SIG-M5 (cell line): ENCODE data around the gene CPVL.
A peak's percentile ranks its signal among the peaks of the same experiment; 100 is the strongest.

ENCODE experiments used
- DNase-seq: peaks from one replicate; lab custom pipeline; 2025; lab: John Stamatoyannopoulos, UW

CPVL gene

DNA sequence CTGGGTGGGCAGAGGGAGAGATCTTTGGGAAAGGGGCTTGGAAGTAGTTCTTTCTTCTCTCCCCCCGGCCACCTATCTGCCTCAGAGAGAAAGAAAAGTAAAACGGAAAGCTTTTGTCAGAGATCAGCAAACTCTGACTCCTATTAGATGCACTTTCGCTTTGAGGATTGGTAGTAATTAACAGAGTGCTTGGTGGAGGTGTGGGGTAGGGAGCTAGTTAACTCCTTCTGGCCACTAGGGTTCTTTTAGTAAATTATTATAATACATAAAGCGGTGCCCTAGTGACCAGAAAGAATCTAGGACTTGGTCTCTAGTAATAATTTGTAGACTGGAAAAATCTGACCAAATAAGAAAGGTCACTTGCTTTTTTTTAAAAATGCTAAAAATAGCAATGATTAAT is 54.6 kb downstream of the CPVL start:
- no peak for DNase-seq

DNA sequence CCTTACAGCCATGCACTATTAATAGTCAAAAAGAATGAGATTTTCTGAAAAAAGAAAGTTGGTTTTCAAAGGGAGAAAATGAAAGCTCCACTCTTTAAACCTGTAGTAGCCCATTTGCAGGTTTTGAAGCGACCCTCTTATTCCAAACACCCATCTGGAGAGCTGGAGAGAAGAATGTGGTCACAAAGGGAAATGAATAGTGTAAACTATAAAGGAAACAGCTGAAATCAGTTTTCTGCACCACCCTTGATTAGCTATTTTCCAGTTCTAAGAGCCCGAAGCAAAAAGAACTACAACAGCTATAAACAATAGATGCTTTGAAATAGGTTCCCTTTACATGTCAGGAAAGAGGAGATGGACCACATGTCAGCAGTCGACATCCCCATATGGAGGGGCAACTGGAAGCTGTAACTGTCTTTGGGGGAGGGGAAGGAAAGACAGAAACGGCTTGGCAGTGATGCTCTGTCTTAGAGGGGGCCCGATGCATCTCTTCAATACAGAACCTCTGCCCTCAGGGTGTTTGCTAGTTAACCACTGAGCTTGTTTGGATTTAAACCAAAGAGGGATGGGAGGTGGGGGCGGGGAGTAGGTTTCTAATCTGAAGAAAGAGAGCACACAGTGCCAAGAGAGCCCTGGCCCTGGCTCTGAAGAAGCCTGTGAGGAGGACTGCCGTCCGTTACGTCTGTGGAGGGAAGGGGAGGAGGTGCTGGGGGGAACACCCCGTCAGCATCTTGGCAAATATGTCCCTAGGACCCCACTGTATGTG is 55.3 kb downstream of the CPVL start:
- no peak for DNase-seq

DNA sequence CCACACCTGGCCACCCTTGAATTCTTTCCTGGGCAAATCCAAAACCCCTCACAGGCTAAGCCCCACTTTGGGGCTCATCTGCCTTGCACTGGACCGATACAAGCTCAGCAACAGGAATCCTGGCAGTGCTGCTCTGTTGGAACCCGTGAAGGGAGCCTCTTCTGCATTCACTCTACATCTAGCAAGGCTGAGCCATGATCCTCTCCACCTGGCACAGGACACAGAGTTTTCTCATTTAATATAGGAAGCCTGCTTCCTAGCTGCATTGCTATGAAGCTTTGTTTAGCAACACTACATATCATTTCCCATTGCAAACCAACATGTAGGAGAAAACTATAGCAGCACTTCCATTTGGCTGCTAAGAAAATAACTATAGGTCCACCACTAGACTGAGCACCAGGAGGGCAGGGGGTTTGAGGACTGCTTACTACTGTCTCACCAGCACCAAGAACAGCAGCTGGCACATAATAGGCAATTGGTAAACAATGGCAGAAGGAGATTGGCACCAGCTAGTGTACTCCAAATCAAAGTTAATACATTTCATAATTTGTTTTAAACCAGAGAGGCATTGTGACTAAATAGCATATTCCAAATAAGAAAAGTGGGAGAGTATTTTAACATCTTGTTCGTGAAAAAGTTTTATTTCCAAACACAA is 56.1 kb downstream of the CPVL start:
- no peak for DNase-seq

DNA sequence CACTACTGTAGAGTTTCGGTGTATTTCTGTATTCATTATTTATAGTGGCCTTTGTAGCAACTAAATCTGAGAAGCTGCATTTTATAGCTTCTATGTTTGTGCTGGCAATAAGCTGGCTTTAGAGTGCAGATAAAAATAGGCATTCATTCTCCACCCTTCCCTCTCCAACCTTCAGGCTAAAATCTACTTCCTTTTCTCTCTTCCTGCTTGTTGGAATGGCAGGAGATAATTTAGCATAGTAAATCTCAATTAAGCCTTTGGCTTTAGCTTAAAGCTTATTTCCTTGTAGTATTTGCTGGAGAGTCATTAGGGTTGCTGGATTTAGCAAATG is 58.5 kb downstream of the CPVL start:
- no peak for DNase-seq

DNA sequence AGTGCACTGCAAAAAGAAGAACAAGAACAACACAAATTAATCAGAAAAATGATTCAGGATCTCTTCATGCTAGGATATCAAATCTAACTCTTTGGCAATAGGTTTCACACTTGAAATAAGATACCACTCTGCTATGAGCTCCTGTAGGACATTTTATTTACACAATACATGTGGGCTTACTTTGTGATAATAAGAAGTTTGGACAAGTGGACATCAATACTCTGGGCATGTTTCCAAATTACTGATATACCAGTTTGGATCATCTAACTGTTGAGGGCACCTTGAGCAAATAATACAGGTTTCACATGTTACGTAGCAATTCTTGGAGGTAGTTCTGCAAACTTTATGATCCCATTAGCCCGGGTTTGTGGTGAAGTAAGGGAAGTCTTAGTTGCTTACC is 59.8 kb downstream of the CPVL start:
- DNase-seq, result no peak

DNA sequence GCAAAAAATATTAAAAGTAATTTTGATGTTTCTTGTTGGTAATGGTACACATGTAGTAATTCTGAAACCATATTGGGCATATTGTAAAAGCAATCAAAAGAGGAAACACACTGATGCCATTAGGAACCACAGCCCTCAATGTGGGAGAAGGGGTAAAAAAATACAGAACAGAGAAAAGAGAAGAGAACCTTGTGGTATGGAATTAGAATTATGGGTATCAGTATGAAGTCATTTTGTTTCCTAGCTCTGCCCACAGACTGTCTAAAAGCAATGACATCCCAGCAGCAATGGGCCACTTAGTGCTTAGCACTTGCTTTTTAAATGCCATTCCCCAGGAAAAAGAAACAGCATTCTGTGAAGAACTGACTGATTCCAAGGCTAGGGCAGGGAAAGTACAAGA is 61.5 kb downstream of the CPVL start:
- peak; percentile 41 for DNase-seq

DNA sequence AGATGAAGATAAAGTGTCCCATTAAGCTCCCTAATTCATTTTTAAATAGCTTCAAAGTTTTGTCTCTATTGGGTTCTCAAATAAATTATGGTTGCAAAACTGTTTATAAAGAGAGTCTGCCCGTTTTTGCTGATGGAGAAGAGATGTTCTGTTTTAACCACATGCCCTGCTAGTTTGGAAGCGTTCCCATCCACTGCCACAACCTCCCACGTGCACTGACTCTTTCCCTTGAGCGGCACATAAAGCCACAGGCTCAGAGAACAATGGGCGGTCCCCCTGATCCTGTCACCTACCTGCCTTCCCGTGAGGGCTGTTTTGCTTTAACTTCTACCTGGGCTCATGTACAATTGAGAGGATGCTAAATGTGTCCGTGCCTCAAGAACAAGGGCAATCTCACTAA is 65.5 kb downstream of the CPVL start:
- DNase-seq, result no peak

DNA sequence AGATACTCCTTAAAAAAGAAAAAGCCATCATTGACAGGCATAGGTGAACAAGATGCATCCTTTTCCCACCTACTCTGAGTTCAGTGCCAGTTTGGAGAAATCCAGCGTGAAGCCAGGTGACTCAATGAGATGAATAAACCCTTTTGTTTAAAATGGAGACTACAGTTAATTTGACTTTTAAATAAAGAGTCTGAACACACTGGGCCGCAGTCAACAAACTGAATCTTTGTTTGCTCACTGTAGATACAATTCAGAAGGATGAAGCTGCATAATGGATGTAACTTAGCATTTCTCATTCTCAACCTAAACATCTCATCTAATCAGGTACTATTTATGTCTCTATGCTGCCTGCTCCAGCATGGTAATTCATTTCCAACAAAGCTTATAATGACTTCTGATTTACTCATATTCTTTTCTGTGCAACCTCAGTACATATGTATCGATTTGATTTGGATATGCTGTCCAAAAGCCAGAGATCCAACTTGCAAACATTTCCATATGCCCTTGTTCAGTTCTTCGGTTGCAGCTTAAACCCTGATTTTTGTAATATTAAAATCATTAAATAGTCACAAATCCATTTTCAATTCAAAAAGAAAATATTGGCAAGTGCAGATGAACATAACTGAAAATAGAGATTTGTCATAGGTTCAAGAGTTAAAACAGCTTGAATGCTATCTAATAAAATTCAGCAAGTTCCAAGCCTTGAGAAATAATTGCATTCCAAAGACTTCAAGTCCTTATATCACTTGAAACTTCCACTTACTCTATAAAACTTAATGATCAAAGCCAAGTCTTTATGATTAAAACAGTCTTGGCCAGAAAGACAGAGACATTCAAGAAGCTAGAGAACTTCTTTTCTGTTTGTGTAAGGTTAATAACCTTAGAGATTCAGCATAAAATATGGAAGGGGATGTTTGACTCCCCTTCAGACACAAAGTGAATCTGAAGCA is 67.8 kb downstream of the CPVL start:
- DNase-seq, result no peak

DNA sequence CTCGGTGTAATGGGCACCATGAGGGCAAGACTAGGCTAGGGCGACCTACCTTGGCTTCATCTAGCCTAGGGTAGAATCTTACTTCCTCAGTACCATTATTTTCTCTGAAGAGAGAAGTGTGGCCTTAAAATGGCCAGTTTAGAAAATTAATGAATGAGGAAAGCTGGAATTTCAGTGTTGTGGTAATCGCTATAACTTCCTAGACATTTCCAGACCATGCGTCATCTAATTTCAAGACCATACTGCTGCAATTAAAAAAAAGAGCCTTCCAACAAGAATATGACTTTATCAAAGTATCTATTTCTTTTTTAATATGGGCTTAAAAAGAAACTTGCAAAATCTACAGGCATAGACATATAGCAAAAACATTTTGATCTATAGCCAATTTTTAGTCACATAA is 68.5 kb downstream of the CPVL start:
- DNase-seq, result no peak

DNA sequence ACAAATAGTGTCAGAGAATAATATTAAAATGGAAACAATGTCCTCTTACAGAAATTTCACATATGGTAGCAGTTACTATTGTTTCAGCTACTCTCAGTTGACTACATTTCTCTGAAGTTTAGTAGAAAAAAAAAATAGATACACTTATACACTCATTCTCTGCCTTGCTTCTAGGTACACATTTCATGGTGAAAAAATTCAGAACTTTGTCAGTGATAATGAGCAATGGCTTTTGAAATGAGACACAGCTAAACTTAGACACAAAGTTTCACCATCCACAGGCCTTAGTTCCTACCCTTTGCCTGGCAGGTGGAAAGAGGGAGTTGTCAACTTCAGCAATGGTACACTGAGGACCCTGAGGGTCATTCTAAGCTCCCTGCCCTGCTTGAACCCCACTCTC is 69.2 kb downstream of the CPVL start:
- DNase-seq, result no peak

DNA sequence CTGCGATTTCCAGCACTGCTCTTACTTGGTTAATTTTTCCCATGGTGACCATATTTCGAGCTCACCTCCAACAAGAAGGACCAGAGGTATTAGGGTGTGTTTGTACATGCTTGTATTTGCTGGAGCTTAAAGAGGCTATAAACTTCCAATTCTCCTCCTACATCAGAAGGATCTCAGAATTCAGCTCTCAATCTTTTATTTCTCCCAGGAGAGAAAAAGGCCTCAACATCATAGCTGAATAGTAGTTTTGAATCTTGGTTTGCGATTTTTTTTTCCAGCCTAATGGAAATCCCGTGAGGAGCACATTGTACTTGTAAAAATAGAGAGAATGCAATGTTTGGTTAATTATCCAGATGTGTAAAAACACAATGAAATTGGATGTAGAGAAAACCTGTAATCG is 69.7 kb downstream of the CPVL start:
- no peak for DNase-seq

DNA sequence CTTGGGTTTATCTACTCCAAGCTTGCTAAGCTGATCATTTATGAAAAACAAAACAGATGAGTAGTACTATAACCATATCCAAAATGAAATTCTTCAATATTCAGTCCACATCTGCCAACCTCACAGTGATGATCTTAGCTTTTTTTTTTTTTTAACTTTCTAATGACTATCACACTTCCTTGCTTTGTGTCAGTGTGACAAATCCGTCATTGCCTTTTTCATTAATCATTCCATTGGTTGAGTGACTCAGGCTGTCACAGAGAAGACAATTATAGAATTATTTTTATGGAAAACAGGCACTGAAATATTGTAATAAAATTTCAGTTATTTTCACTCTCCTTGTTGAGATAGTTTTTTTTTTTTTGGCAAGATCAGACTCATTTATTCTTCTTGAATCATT is 70.7 kb downstream of the CPVL start:
- DNase-seq, result no peak

DNA sequence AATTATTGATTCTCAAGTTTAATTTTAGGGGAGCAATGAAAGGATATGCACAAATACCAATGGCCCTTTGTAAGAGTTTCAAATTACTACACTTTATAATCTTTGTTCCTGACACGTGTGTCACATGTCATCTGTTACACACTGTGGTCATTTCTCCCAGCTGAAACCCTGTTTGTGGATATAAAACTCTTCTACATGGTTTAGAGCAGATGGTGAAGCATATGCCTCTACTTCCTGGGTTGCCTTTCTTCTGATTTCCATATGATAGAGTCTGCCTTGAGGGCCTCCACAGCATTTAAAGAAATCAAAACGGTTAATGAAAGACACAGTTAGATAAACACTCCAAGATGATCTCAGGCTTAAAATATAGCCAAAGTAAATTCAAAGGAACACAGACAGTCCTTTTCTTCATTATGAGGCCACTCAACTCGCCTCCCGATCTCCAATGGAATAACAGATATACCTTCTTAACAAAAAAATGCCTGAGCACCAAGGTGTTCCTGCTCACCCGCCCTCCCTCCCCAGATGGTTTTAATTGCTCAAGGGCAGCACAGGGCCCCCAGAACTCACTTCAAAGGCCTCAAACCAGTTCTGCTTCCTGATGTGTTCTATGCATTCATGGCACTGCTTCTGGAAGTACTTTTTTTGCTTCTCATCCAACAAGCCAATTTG is 75.0 kb downstream of the CPVL start:
- DNase-seq, result no peak

DNA sequence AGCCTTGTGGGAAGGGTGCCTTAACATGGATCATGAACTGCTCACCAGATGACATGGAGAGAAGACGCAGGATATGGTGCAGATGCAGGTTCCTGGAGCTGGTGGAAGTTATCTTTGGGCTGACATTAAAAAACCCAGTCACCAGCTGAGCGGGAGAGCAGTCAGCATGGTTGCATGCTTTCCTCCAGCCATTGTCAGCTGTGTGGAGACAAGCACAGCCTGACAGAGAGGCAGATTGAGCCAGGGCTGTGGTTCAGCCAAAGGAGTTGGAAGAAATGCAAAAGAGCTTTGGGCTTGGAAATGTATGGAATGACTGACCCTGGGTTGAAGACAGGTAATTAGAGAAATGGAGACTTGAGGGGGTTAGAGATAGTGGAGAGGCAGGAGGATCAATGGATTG is 79.7 kb downstream of the CPVL start:
- no peak for DNase-seq

DNA sequence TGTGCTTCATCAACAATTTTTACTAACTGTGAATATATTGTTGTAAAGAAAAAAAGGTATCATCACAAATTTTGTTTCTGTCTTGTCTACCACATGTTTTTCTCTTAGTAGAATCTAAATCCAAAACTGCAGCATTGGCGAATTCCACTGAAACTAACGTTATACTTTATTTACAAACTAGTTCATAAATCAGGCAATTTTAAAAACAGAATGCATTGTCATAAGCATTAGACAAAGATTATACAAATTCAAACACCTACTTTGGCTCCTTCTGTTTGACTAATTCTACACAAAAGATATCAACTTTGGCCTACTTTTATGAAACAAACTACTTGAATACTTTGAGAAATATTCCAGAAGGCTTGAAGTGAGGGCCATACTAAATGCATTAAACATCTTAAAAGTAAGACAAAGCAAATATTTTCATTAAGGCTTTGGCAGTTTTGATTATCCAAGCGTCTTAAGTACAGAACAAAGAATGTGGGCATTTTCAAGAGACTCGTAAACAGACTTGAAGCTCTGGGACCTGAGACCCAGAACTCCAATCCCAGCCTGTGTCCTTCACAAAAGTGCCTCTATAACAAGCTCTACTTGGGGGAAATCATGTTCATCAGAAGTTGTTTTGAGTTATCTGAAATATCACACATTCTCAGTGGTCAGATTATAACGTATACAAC is 81.0 kb downstream of the CPVL start:
- DNase-seq, result no peak

DNA sequence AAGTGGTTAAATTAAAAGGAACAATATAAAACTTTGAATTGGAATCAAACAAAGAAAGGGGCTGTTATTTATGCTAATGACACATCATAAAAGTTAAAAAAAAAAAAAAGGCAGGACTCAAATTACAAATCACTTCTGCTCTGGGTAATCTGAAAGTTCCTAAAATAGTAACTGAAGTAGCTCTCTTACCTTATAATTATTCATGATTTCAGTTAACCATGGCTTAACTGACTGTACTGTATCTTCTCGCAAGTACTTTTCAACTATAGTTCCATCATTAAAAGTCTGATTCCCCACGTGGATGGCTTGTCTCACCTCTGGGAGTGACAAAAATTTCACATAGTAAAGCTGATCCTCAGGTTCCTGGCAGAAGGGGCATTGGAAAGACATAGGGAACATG is 82.5 kb downstream of the CPVL start:
- no peak for DNase-seq

DNA sequence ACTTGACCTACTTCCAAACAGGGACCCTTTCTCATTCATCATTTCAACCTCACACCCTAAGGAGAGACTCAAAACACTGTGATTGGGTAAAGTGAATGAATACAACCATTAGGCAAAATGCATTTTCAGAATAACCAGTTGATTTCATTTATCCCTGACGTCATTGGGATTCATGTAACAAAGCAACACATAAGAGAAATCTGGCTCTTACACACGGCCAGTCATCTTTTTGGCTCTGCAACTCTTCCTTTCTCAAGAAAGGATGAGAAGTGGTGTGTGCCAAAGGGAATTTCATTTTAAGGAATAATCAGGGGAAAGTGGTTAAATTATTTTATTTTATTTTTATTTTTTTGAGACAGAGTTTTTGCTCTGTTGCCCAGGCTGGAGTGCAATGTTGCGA is 83.1 kb downstream of the CPVL start:
- no peak for DNase-seq

DNA sequence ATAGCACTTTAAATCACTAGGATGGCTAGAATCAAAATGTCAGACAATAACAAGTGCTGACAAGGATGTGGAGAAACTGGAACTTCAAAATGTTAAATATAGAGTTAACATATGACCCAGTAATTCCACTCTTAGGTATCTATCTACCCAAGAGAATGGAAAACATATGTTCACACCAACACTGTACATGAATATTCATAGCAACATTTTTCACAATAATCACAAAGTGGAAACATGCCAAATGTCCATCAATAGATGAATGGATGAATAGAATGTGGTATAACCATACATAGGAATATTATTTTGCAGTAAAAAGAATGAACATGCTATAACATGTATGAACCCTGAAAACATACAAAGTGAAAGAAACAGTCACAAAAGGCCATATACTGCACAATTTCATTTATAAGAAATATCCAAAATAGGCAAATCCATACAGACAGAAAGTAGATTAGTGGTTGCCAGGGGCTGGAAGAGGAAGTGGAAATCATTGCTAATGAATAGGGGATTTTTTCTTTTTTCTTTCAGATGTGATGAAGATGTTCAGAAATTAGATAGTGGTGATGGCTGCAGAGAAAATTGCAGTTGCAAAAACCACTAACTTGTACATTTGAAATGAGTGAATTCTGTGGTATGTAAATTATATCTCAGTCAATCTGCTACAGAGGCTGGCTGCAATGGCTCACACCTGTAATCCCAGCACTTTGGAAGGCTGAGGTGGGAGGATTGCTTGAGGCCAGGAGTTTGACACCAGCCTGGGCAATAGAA is 93.0 kb downstream of the CPVL start:
- DNase-seq, result no peak

DNA sequence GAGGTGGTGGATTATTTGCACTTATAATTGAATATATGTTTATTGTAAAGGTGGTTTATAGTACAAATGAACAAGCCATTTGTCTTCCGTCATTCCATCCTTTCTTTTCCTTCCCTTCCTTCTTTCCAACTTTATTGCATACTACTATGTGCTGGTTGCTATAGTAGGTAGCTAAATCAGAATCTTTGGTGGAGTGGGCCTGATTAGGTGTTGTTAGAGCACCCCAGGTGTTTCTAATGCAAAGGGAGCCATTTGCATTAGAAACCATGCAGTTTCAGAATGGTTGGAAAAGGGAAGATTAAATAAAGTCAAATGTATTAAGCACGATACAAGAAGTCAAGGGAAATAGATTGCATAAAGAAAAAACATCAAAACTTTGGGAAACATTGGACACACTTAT is 99.4 kb downstream of the CPVL start:
- no peak for DNase-seq

DNA sequence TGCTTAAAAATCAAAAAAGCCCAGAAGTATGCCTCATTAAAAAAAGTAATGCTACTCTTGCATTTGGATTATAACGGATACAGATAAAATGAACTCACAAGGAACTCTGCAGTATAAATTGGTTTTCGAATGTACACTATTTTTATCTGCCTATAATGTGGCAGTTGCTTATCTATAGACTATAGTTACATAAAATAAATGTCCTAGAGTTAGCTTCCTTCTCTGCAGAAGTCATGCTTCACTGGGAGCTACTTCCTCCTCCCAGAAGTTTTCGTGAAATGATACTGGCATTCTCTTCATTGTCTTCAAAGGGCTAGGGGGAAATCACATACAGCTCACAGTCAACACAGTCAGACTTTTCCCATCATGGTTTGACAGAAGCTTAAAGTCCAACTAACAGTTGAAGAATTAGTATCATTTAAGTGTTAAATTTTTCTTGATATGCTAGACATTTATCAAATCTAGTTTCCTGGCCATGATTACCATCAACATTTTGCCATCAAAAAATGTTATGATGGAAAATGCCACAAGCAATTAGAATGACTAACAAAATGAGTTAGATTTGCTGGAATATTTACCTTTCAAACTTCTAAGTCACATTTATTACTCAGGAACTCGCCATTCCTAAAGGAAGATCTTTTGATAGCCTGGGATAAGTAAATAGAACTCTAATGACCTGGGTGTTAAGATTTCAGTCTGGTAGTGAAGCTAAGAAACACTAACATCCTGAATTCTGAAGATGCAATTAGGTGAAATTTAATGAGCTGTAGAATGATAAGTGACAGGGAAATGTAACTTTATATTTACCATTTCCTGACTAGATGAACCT is 100.9 kb downstream of the CPVL start:
- DNase-seq, result no peak
